Activated CD4-positive, alpha-beta T cell treated with anti-CD3 and anti-CD28 coated beads, Interleukin-2, amount 50 U/mL, for 1 hour (primary cell): ENCODE data around the gene RNU1-2.
"Not testable (repeated sequence)": the region's sequence is repeated elsewhere in the genome, so short reads cannot be mapped to it uniquely, and the experiment has no call there.

Source experiments
- DNase-seq: peaks from one replicate; pipeline ENCODE4 v3.0.0-alpha.2; 2020

RNU1-2 gene

DNA sequence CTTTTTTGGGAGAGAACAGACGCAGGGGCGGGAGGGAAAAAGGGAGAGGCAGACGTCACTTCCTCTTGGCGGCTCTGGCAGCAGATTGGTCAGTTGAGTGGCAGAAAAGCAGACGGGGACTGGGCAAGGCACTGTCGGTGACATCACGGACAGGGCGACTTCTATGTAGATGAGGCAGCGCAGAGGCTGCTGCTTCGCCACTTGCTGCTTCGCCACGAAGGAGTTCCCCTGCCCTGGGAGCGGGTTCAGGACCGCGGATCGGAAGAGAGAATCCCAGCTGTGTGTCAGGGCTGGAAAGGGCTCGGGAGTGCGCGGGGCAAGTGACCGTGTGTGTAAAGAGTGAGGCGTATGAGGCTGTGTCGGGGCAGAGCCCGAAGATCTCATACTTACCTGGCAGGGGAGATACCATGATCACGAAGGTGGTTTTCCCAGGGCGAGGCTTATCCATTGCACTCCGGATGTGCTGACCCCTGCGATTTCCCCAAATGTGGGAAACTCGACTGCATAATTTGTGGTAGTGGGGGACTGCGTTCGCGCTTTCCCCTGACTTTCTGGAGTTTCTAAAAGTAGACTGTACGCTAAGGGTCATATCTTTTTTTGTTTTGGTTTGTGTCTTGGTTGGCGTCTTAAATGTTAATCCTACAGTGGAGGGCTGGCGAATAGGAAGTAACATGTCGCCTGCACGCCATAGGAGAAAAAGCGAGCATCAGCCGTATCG, at the start of gene RNU1-2:
TSS of gene RNU1-2 (plus strand) at position 383 of the 718 bp plus-strand sequence.
- peak; percentile 78 for DNase-seq

DNA sequence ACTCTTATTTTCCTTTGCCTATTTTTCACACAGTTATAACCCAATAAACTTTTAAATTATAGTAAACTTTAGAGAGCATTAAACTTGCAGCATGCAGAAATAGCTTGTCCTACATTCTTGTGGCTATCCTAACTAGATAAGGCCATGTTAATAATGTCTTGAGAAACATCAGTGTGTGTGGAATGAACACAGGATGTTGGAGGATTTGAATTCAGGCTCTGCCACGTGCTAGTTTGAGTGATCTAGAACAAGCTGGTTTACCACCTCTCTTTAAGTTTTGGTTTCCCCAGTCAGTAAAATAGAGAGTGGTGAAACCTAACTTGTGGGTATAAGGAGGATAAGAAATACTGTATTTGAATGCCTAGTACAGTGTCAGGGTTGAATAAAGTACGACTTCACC, 39.6 kb upstream of the RNU1-2 start:
- not testable (repeated sequence) for DNase-seq

DNA sequence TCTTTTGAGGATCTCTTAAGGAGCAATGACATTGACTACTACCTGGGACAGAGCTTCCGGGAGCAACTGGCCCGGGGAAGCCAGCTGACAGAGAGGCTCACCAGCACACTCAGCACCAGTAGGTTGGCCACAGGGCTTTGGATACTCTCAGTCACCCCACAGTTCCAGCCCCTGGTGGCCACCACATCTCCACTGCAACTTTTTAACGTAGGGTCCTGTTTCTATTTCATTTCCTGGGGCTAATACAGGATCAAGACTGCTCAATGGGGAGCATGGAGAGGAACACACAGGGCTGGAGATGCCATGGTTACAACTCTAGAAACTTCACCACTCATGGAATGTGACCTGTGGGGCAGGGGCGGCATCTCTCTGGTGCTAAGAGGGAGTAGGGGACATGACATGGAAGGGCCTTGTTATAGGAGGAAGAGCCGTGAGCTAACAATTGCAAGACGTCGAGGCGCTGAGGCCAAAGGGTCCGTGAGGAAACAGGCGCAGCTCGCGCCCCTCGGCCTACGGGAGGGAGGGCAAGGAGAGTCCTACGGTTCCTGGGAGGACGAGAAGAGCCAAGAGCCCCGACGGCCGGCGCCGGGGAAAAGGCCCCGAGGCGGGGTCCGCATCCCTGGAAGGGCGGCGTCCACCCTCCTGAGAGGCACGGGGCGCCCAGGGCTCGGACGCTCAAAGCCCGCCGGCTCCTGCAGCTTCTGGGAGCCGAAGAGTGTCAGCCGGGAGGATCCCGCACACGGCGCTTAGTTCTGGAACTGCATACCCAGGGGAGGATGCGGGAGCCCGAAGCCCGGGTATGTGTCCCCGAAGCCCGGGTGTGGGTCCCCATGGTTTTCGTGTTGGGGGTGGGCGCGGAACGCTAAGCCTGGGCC, 36.4 kb upstream of the RNU1-2 start:
- not testable (repeated sequence) for DNase-seq

DNA sequence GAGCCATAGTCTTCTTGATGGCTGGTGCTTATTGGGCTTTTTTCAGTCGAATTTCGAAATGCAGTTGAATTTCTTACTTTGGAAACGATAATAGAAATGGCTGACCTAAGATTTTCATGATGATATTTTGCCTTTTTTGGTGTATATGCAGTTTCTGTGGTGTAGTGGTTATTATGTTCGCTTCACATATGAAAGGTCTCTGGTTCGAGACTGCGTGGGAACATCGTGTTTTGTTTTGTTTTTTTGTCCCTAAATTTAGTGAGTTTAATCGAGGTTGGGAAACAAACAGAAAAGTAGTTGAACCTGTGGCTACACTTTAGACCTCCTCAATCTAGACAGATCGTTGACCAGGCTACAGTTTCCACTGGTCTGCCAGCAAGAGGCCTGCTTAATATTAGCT, 35.7 kb upstream of the RNU1-2 start:
- not testable (repeated sequence) for DNase-seq

DNA sequence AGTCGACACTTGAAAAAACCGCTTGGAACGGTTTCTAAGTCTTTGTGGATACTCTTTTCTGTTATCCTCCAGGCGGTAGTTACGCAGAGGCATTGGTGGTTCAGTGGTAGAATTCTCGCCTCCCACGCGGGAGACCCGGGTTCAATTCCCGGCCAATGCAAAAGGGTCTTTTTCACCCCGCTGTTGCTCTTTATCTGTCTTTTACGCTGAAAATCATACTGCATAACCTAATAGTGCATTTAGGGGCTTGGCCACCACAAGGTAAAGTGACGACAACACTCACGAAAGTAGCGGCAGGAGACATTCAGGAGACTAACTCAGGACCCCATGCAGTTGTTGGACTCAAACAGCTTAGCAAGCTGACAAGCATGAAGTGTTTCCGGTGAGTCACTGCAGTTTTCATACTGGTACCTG, 33.9 kb upstream of the RNU1-2 start:
- DNase-seq, result not testable (repeated sequence)

DNA sequence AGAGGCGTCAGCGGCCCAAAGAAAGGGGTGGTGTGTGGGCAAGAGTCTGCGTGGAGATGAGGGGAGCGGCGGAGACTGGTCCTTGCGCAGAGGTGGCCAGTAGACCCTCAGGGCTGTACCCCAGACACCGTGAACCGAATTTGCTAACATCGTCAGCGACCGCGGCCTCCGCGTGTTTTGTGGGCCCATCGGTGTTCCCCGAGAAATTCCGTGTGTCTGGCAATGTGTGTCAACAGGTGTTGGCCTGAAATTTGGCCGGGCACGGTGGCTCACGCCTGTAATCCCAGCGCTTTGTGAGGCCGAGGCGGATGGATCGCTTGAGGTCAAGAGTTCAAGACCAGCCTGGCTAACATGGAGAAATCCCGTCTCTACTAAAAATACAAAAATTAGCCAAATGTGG, 33.4 kb upstream of the RNU1-2 start:
- not testable (repeated sequence) for DNase-seq

DNA sequence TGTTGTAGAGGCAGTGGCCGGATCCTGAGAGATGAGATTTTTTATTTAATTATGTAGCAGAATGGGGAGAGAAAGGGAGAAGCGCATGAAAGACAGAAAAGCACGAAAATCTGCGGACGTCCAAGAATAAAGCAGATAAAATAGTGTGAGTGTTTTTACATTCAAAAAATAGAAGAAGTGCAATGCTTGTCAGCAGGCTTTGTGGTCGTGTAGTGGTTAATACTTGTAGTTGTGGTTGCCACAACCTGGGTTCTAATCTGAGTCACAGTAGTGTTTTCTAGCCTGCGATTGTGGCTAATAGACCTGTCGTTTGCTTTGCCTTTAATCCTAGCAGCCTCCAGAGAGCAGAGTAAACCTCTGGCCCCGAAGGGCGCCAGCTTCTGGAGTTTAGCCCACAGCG, 32.8 kb upstream of the RNU1-2 start:
- not testable (repeated sequence) for DNase-seq

DNA sequence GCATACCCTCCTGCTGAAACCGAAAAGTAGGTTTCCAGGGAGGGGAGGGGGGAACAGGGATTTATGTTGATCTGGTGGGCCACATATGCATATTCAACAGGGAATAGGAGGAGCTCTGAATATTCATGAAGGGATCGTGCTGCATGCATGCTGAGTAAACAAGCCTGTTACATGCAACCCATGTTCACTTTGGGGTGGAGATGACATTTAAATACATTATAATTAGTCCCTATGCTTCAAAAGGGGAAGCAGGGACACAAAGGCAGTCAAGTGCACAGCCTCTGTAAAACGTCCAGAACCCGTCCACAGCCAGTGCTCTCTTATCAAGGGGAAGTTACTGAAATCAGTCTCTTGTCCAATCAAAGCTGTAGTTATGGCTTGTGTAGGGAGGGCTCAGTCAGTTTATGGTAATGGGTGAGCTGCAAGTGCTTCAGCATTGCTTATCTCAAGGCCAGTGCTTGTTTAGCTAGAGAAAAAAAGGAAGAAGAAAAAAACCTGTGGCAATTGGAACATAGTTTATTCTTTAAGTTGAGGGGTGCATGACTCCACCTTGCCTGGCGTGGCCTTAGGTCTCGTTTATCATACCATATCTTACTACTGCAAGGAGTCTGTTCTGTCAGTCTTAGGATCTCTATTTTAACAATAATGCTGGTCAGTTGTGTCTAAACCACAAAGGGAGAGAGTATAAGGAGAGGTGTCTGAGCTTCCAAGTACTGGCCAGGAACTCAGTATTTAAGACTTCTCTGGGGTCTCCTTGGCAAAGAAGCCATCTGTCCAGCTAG, 28.7 kb upstream of the RNU1-2 start:
- DNase-seq, result not testable (repeated sequence)

DNA sequence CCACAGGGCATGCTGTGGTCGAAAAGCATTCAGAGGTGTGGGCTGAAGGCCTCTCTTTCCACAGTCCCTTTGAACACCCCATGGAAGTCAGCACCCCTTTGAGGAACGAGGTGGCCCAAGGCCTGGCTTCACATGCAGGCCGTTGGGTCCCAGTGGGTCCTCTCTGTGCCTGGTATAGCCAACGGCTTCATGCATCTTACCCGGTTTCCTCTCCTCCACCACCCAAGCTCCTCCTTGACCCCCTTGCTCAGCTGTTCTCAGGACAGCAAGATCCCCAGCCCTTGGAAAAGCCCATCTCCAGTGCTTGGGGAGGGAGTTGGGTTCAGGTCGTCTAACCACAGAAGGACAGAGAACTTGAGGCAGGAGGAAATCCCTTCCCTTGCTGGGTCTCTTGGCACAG, 27.0 kb upstream of the RNU1-2 start:
- DNase-seq, result not testable (repeated sequence)

DNA sequence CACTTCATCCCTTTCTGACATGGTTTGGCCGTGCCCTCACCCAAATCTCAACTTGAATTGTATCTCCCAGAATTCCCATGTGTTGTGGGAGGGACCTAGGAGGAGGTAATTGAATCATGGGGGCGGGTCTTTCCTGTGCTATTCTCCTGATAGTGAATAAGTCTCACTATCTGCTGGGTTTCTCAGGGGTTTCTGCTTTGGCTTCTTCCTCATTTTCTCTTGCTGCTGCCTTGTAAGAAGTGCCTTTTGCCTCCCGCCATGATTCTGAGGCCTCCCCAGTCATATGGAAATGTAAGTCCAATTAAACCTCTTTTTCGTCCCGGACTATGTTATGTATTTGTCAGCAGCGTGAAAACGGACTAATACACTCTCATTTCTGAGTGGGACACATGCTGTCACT, 25.8 kb upstream of the RNU1-2 start:
- not testable (repeated sequence) for DNase-seq

DNA sequence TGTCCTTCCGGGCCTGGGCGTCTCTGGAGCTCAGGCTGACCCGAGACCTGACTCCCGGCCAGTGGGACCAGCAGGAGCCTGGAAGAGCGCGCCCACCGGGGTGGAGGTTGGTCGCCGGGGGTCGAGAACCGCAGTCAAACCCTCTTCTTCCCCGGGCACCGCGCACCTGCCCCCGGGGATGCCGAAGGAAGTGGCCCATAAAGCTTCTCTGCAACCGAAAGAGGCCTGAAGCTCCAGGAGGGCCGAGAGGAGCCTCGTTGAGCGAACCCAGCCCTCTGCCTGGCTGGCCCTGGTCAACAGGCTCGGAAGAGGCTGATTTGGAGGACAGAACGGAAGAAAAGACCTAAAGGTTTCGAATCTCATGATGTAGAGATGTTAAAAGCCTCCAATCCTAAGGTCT, 24.6 kb upstream of the RNU1-2 start:
- not testable (repeated sequence) for DNase-seq

DNA sequence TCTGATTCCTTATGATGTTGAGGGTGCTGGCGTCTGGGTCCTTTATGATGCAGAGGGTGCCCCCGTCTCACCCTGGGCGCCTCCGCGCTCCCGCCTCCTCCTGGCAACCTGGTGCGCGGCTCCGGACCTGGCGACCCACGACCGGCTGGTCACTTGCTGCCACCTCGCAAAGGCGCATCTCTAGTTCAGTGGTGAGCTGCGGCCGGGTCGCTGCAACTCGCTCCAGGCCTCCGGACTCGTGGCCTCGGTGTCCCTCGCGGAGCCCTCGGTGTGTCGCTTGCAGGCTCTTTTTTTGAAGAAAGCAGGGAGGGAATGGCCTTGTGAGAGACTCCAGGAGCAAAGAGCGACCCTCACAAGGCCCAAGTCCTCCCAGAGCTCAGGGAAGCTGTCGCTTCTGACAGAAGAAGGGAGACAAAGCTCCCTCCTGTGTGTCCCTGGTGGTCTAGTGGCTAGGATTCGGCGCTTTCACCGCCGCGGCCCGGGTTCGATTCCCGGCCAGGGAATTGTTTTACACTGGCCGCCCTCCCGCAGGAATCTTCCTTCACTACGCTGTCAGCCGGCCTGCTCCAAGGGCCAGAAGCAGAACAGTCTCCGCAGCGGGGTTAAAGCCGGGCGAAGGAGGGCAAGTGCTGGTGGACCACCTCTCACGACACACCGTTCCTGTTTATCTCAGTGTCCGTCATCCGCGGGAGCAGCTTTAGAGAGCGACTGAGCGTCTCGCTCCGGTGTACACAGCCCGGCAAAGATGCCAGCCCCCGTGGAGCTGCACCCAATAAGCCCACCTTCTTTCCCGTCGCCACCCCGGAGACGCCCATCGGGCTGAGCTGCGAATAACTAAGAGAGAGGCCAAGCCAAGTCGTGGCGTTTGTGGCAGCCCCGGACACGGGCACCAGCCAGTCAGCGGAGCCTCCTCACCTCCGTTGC, 23.4 kb upstream of the RNU1-2 start:
- DNase-seq, result peak; percentile 29

DNA sequence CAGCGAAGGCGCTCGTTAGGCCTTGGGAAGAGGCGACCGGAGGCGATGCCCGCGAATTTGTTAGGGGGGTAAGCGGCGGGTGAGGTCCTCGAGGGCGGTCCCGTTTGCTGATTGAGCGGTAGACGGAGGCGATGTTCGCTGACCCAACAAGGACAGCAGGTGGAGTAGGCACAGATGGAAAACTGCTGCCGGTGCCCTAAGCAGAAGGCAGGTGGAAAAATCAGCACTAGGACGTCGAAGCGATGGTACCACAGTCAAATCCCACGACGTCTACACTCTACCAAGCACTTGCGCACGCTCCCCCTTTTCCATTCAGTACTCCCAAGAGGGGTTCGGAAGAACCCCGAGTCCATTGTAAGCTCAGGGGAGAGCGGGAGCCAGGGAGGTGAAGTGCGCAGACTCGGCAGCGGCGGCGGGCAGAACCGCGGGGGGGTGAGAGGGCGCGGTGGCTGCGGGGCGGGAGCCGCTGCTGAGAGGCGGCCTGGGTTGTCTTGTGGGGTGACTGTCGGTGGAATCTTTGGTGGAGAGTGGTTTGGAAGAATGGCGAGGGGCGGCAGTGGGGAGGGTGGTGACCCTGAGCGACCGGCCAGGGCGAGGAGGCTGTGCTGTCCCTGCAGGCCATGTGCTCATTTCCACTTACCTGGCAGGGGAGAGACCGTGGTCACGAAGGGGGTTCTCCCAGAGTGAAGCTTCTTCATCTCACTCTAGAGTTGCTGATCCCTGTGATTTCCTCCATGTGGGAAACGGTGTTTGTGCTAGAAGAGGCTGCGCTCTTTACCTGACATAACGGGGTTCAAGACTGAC, 22.5 kb upstream of the RNU1-2 start:
- peak; percentile 50 for DNase-seq

DNA sequence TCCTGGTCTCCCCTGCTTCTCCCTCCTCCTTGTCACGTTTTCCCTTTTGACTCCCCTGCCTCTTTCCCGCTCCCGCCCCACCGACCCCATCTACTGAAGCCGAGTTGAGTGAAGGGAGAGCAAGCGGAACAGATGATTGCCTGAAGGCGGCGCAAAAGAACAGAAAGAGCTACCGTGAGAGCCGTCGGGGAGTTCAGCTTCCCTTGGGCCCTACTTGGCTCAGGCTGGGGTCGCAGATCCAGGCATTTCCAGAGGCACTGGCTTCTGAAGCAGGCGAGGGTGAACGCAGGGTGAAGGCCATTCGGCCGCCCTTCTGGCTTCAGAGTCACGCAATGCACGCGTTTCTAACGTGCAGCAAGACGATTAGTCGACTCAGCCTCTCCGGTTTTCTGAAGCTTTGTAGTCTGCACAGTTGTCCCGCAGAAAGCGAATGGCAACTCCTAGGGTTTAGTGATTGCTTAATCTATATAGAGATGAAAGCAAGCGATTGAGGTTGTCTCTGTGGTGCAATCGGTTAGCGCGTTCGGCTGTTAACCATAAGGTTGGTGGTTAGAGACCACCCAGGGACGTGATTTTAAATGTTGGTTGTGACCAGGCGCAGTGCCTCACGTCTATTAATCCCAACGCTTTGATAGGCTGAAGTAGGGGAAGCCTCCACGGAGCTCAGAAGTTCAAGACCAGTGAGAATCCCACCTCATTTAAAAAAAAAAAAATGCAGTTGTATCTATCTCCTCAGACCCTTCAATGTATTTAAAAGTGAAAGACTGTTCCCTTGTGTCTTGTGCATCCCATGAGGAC, 20.6 kb upstream of the RNU1-2 start:
- DNase-seq, result not testable (repeated sequence)

DNA sequence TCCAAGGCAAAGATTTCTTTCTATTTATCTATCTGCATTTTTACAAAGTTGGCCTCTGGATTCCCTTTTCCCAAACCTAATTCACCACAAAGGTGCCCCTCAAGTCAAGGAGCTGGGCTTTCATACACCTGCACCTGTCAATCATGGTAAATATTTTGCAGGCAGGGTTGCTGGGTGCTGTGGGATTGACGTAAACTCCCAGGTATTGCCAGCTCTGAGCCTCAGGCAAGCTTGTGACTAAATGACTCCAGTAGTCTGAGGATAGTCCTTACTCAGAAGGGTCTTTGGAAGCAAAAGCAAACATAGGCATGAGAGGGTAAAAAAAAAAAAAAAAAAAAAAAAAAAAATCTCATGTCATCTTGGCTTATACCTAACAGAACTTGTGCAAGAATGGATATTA, 14.0 kb upstream of the RNU1-2 start:
- not testable (repeated sequence) for DNase-seq

DNA sequence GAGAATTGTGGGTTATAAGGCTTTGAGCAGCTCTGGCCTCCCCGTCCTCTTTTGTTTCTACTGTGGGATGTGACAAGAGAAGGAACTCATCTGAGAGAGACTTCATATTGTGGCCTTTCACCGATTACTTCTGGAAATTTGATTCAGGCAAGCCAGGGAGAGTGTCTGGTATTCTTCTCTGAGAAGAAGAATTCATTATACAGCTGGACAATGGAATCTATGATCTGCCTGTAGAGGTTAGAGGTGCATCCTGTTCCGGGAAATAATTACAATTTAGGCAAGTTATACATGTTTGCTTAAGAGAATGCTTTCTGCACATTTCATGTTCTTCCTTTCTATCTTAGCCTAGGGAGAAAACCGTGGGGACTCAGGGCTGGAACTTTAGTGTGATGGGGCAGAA, 12.8 kb upstream of the RNU1-2 start:
- DNase-seq, result no peak

DNA sequence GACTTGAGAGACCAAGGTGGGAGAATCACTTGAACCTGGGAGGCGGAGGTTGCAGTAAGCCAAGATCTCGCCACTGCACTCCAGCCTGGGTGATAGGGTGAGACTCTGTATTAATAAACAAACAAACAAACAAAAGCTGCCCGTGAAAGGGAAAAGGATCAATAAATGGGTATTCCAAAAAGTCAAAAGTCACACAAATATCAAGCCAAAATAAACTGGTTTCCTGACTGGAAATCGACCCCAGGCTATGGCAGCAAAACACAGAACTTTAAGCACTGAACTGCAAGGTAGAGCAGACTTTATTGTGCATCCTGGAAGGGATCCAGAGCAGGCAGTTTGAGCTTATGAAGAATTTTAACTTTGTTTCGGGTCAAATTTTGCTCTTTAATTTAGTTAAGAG, 11.3 kb upstream of the RNU1-2 start:
- not testable (repeated sequence) for DNase-seq

DNA sequence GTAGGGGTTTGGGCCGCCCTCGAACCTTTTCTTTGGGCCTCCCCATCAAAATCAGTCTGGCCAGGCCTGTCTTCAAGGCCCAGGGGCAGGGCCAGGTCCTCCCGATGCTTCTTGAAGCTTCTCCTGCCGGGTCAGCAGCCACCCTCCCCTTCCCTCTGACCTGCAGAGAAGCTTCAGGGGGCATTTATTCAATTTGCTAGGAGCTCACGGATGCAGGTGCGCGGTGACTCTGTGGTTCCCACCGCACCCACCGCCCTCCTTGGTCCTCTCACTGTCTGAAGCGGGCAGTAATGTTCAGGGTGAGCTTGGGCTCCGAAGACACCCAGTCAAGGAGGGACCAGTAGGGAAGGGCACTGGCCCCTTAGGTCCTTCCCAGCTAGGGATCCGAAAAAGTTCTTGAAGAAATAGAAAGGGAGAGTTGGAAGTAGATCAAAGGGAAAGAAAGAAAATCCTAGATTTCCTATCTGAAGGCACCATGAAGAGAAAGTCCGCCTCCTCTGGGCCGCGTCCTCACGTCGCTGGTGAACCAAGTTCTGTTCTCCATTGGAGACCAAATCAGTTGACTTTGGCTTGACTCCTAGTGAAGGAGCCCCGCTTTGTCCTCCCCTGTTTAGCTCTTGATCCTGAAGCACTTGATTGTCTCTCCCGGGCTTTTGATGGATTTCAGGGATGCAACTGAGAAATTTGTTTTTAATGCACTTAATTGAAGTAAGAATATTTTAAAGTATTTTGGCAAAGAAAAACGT, 8.7 kb upstream of the RNU1-2 start:
- DNase-seq, result no peak
